HEK293 (cell line): ENCODE results near the gene TRAP1.

Experiments
- GLI4 ChIP-seq: fragments of 450-650 bp; formaldehyde crosslinking; IDR thresholded peaks from 2 replicates; pipeline ENCODE4 v1.5.1; 2016; ENCODE audit warnings: missing biosample characterization, missing genetic modification characterization
- GLIS2 ChIP-seq: fragments of 450-650 bp; formaldehyde crosslinking; IDR thresholded peaks from 2 replicates; pipeline ENCODE4 v1.5.1; 2016; ENCODE audit warnings: missing biosample characterization, missing genetic modification characterization
- KLF8 ChIP-seq: fragments of 450-650 bp; formaldehyde crosslinking; IDR thresholded peaks from 2 replicates; pipeline ENCODE4 v1.5.1; 2016; ENCODE audit warnings: missing biosample characterization, missing genetic modification characterization
- MEIS1 ChIP-seq: sonication (generic); formaldehyde crosslinking; IDR thresholded peaks from 2 replicates; pipeline ENCODE4 v1.8.1; 2022; ENCODE audit warnings: missing genetic modification reagents, mild to moderate bottlenecking, borderline replicate concordance
- PRDM10 ChIP-seq: fragments of 450-650 bp; formaldehyde crosslinking; IDR thresholded peaks from 2 replicates; pipeline ENCODE4 v1.5.1; 2016; ENCODE audit warnings: missing biosample characterization, missing genetic modification characterization
- PRDM6 ChIP-seq: fragments of 450-650 bp; formaldehyde crosslinking; IDR thresholded peaks from 2 replicates; pipeline ENCODE4 v1.5.1; 2017; ENCODE audit warnings: missing biosample characterization, missing genetic modification characterization
- WT1 ChIP-seq: fragments of 450-650 bp; formaldehyde crosslinking; IDR thresholded peaks from 2 replicates; pipeline ENCODE4 v1.5.1; 2016; ENCODE audit warnings: missing biosample characterization, missing genetic modification characterization
- YY1 ChIP-seq: fragments of 450-650 bp; formaldehyde crosslinking; IDR thresholded peaks from 2 replicates; pipeline ENCODE4 v1.5.1; 2018; ENCODE audit warnings: missing biosample characterization, missing genetic modification characterization
- ZBTB6 ChIP-seq: fragments of 450-650 bp; formaldehyde crosslinking; IDR thresholded peaks from 2 replicates; pipeline ENCODE4 v1.5.1; 2017; ENCODE audit warnings: missing biosample characterization, missing genetic modification characterization
- ZIC2 ChIP-seq: fragments of 450-650 bp; formaldehyde crosslinking; IDR thresholded peaks from 2 replicates; pipeline ENCODE4 v1.5.1; 2016; ENCODE audit warnings: missing biosample characterization, missing genetic modification characterization
- ZNF10 ChIP-seq: fragments of 450-650 bp; formaldehyde crosslinking; IDR thresholded peaks from 2 replicates; pipeline ENCODE4 v1.5.1; 2017; ENCODE audit warnings: missing biosample characterization, missing genetic modification characterization
- ZNF132 ChIP-seq: fragments of 450-650 bp; formaldehyde crosslinking; IDR thresholded peaks from 2 replicates; pipeline ENCODE4 v1.5.1; 2017; ENCODE audit warnings: missing biosample characterization, missing genetic modification characterization, borderline replicate concordance
- ZNF155 ChIP-seq: fragments of 450-650 bp; formaldehyde crosslinking; IDR thresholded peaks from 2 replicates; pipeline ENCODE4 v1.5.1; 2016; ENCODE audit warnings: missing biosample characterization, missing genetic modification characterization
- ZNF184 ChIP-seq: fragments of 450-650 bp; IDR thresholded peaks from 2 replicates; pipeline ENCODE4 v1.5.1; 2018; ENCODE audit warnings: missing biosample characterization, mild to moderate bottlenecking, missing genetic modification characterization
- ZNF2 ChIP-seq: fragments of 450-650 bp; formaldehyde crosslinking; IDR thresholded peaks from 2 replicates; pipeline ENCODE4 v1.5.1; 2016; ENCODE audit warnings: missing biosample characterization, missing genetic modification characterization
- ZNF23 ChIP-seq: fragments of 450-650 bp; formaldehyde crosslinking; IDR thresholded peaks from 2 replicates; pipeline ENCODE4 v1.5.1; 2016; ENCODE audit warnings: missing biosample characterization, missing genetic modification characterization, borderline replicate concordance
- ZNF292 ChIP-seq: fragments of 450-650 bp; formaldehyde crosslinking; IDR thresholded peaks from 2 replicates; pipeline ENCODE4 v1.5.1; 2016; ENCODE audit warnings: low read depth, missing biosample characterization, missing genetic modification characterization, borderline replicate concordance
- ZNF366 ChIP-seq: fragments of 450-650 bp; formaldehyde crosslinking; conservative IDR thresholded peaks from 2 replicates; pipeline ENCODE4 v1.5.1; 2016; ENCODE audit warnings: missing biosample characterization, missing genetic modification characterization
- ZNF449 ChIP-seq: fragments of 450-650 bp; formaldehyde crosslinking; IDR thresholded peaks from 2 replicates; pipeline ENCODE4 v1.5.1; 2017; ENCODE audit warnings: missing biosample characterization, mild to moderate bottlenecking, missing genetic modification characterization, moderate library complexity
- ZNF521 ChIP-seq: fragments of 450-650 bp; formaldehyde crosslinking; IDR thresholded peaks from 2 replicates; pipeline ENCODE4 v1.5.1; 2017; ENCODE audit warnings: missing biosample characterization, mild to moderate bottlenecking, missing genetic modification characterization
- ZNF571 ChIP-seq: fragments of 450-650 bp; formaldehyde crosslinking; IDR thresholded peaks from 2 replicates; pipeline ENCODE4 v1.5.0; 2017; ENCODE audit warnings: missing biosample characterization, missing genetic modification characterization
- ZNF623 ChIP-seq: fragments of 450-650 bp; formaldehyde crosslinking; IDR thresholded peaks from 2 replicates; pipeline ENCODE4 v1.5.1; 2016; ENCODE audit warnings: missing biosample characterization, missing genetic modification characterization
- ZNF654 ChIP-seq: fragments of 450-650 bp; formaldehyde crosslinking; IDR thresholded peaks from 2 replicates; pipeline ENCODE4 v1.5.1; 2016; ENCODE audit warnings: low read depth, missing biosample characterization, missing genetic modification characterization
- ZNF768 ChIP-seq: fragments of 450-650 bp; formaldehyde crosslinking; IDR thresholded peaks from 2 replicates; pipeline ENCODE4 v1.5.1; 2018; ENCODE audit warnings: missing biosample characterization, mild to moderate bottlenecking, missing genetic modification characterization
- TF ChIP-seq, protein P1 (sequence below): fragments of 450-650 bp; formaldehyde crosslinking; IDR thresholded peaks from 2 replicates; pipeline ENCODE4 v1.5.1; 2016; ENCODE audit warnings: missing biosample characterization, missing genetic modification characterization, borderline replicate concordance
- TF ChIP-seq, protein P2 (sequence below): fragments of 450-650 bp; formaldehyde crosslinking; IDR thresholded peaks from 2 replicates; pipeline ENCODE4 v1.5.1; 2017; ENCODE audit warnings: missing biosample characterization, missing genetic modification characterization
- TF ChIP-seq, protein P3 (sequence below): fragments of 450-650 bp; formaldehyde crosslinking; IDR thresholded peaks from 2 replicates; pipeline ENCODE4 v1.5.1; 2016; ENCODE audit warnings: missing biosample characterization, missing genetic modification characterization

TRAP1 gene

DNA sequence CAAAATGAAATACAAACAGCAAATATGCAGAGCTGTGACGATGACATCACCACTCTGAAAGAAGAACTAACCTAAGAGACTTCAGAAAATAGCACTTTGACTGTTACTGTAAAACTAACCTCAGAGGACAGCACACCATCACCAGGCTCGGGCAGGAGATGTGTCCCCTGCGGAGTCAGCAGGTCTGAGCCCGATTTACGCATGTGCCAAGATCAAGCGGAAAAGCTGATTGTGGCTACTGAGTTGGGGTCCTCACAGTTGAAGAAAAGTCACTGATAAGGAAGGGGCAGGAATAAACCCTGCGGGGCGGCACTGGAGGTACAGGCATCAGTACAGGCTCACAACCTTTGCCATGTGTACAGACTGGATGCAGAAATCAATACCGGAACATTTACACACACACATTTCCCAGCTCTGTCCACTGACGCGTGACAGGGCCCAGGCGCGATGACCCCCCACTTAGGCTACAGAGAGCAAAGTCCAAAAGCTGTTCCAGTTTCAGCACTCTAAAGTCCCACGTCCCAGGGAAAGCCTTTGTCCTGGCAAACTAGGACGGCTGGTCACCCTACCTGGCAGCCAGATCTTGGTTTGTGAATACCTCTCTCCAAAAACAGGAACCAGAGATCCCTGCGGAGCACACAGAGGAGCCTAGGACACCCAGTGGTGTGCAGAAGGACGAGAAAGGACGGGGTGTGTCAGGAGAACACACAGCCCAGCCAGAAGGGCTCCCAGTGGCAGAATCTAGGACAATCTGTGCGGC, 21.5 kb downstream of the TRAP1 start (continued):
- no peak for TF ChIP-seq PRDM10 (tag by site-specific recombination)
- TF ChIP-seq ZNF132 (tag by site-specific recombination), result no peak
- no peak for TF ChIP-seq ZNF571 (tag by site-specific recombination)
- TF ChIP-seq PRDM6, result 0 out of 2 replicates have a peak, but pooled peaks have one; percentile 41
- TF ChIP-seq WT1, result no peak
- TF ChIP-seq, protein P1, sequence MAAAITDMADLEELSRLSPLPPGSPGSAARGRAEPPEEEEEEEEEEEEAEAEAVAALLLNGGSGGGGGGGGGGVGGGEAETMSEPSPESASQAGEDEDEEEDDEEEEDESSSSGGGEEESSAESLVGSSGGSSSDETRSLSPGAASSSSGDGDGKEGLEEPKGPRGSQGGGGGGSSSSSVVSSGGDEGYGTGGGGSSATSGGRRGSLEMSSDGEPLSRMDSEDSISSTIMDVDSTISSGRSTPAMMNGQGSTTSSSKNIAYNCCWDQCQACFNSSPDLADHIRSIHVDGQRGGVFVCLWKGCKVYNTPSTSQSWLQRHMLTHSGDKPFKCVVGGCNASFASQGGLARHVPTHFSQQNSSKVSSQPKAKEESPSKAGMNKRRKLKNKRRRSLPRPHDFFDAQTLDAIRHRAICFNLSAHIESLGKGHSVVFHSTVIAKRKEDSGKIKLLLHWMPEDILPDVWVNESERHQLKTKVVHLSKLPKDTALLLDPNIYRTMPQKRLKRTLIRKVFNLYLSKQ (tag by site-specific recombination), result no peak
- TF ChIP-seq YY1 (tag by site-specific recombination), result no peak
- TF ChIP-seq ZNF449, result no peak
- TF ChIP-seq ZNF23 (tag by site-specific recombination), result no peak
- TF ChIP-seq GLI4 (tag by site-specific recombination), result no peak
- no peak for TF ChIP-seq GLIS2 (tag by site-specific recombination)
- no peak for TF ChIP-seq ZNF292
- 0 out of 2 replicates have a peak, but pooled peaks have one; percentile 12 for TF ChIP-seq ZNF2 (tag by site-specific recombination)
- TF ChIP-seq ZNF155 (tag by site-specific recombination), result no peak
- TF ChIP-seq ZNF654 (tag by site-specific recombination), result no peak
- peak; percentile 61 for TF ChIP-seq ZIC2 (tag by site-specific recombination)
- 0 out of 2 replicates have a peak, but pooled peaks have one; percentile 12 for TF ChIP-seq ZNF184 (tag by site-specific recombination)
- TF ChIP-seq ZNF366, result no peak
- TF ChIP-seq ZNF768 (tag by site-specific recombination), result no peak
- no peak for TF ChIP-seq ZBTB6 (tag by site-specific recombination)
- TF ChIP-seq MEIS1 (CRISPR knock-in tag), result no peak
- TF ChIP-seq, protein P2, sequence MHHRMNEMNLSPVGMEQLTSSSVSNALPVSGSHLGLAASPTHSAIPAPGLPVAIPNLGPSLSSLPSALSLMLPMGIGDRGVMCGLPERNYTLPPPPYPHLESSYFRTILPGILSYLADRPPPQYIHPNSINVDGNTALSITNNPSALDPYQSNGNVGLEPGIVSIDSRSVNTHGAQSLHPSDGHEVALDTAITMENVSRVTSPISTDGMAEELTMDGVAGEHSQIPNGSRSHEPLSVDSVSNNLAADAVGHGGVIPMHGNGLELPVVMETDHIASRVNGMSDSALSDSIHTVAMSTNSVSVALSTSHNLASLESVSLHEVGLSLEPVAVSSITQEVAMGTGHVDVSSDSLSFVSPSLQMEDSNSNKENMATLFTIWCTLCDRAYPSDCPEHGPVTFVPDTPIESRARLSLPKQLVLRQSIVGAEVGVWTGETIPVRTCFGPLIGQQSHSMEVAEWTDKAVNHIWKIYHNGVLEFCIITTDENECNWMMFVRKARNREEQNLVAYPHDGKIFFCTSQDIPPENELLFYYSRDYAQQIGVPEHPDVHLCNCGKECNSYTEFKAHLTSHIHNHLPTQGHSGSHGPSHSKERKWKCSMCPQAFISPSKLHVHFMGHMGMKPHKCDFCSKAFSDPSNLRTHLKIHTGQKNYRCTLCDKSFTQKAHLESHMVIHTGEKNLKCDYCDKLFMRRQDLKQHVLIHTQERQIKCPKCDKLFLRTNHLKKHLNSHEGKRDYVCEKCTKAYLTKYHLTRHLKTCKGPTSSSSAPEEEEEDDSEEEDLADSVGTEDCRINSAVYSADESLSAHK (tag by site-specific recombination), result no peak
- no peak for TF ChIP-seq ZNF623
- no peak for TF ChIP-seq ZNF521 (tag by site-specific recombination)
- TF ChIP-seq, protein P3, sequence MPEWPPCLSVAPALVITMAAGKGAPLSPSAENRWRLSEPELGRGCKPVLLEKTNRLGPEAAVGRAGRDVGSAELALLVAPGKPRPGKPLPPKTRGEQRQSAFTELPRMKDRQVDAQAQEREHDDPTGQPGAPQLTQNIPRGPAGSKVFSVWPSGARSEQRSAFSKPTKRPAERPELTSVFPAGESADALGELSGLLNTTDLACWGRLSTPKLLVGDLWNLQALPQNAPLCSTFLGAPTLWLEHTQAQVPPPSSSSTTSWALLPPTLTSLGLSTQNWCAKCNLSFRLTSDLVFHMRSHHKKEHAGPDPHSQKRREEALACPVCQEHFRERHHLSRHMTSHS, result no peak
- no peak for TF ChIP-seq KLF8 (tag by site-specific recombination)
- TF ChIP-seq ZNF10 (tag by site-specific recombination), result no peak
